T-helper 2 cell treated with Interferon-gamma antibody and Interleukin-4, amounts not matched to agents 100 ng/mL and 5 ng/mL, for 36 hours (primary cell): Measurements from ENCODE around the gene TMEM245. TPM values are rescaled to one million over a fixed set of nuclear protein-coding genes. Genes with fewer than 3 reads are reported as not detected.
"Not testable (repeated sequence)": the region's sequence is repeated elsewhere in the genome, so short reads cannot be mapped to it uniquely, and the experiment has no call there.

Source experiments
- intact Hi-C: fragments of 100-400 bp; cut with micrococcal nuclease; formaldehyde crosslinking; loops from one replicate; pipeline ENCODE4 v1.15.1; 2023
- total RNA-seq: library from RNA; stranded (reverse); gene quantifications from 2 replicates; pipeline ENCODE4 v1.2.3, GENCODE V29; 2022

The TMEM245 gene
- total RNA-seq, 1 donor from 2014 or later: 33.5 TPM

DNA sequence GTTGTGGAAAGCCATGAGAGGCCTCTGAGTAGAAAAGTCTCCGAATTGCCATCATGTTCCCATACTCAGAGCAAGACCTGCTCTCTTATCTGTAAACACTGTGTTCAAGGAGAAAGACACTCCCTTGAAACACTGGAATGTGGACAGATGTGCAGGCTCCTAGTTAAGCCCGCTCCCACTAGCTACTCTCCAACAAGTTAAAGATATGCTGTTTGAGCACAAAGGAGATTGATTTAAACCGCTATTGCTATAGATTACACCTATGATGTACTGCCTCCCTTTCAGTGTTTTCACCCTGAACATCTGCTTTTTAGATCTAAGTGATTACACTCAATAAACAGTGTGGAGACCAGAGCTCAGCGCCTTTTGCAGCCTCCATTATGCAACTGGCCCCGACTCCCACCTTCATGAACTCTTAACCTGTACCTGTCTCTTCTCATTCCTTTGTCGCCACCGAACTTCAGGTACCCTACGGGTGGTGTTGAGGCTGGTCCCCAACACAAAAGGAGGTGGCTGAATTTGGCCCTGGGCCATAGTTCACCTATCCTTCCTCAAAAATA is 47.5 kb downstream of the TMEM245 start:
- intact Hi-C loops: no loop called here

DNA sequence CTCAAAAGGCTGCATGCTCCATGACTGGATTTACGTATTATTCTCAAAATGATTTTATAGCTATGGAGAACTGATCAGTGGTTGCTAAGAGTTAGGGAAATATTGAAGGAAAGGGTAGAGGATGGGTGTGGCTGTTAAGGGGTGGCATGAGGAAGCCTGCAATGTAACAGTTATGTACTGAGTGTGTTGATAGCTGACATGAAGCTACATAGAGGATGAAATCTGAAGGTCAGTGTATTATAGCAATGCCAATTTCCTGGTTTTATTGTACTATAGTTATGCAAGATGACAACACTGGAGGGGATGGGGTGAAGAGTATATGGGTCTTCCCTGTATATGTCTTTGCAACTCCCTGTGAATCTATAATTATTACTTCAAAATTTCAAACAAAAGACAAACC is 51.0 kb downstream of the TMEM245 start:
- intact Hi-C loops: no loop called here

DNA sequence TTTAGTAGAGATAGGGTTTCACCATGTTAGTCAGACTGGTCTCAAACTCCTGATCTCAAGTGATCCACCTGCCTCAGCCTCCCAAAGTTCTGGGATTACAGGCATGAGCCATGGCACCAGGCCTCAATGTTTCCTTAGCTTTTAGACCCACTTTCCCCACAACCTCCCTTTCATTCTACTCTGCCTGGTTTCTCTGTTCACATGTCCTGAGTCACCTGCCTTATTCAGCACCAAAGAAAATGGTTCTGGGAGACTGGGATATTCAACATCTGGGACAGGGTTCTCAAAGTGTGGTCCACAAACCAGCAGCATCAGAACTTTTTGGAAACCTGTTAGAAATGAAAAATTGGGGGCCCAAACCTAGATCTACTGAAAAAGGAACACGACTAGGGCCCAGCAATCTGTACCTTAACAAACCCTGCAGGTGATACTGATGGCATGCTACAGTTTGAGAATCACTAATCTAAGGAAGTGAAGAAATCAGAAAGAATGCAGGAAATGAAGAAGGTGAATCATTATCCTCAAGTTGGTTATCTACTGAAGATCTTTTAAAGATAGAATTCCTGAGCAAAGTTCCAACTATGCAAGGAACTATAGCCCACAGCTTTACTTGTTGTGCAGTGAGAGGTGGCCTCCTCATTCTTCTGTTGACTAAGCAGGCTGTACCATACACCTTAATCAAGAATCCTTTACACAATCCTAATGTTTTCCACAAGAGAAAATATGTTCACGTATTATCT is 54.6 kb downstream of the TMEM245 start:
- intact Hi-C loops: no loop called here

DNA sequence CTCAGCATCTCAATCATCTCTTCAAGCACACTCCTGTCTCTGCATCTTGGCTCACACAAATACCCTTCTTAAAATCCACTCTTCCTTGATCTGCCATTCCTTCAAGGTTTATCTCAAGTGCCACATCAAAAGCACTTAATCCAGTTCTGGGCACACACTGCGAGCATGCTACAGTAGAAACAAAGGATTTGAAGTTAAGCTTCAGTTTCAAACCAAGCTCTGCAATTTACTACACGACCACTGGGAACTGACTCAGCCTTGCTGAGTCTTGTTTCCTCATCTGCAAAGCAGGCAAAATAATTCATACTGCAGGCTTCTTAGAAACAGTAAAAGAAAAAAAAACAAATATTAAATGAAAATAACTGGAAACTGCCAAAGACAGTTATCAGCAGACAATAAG is 56.0 kb downstream of the TMEM245 start:
- intact Hi-C loops: no loop called here

DNA sequence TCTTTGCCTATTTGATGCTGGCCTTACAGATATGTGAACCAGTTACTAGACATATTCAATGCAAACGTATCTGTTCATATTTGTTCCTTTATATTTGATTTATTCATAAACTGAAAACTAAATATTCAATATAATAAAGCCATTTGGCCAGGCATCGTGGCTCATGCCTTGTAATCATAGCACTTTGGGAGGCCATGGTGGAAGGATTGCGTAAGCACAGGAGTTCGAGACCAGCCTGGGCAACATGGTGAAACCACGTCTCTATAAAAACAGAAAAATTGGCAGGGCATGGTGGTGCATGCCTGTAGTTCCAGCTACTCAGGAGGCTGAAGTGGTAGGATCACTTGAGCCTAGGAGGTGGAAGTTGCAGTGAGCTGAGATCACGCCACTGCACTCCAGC is 57.2 kb downstream of the TMEM245 start:
- intact Hi-C loops: no loop called here

DNA sequence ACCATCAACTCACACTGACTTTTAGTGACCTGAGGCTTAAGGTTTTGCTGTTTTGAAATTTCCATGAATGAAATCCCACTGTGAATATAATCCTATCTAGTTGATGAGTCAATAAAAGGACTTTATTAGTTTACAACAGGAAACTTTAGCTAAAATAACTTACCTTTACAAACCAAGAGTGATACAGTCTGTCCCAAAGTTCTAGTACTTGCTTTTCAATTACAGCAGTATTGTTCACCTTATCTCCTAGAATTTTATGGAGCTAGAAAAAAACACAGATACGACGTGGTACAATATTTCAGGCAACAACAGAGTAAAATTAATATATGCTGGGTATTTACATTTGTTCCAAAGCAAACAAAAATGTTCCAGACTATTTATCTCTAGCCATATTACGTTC is 59.6 kb downstream of the TMEM245 start:
- intact Hi-C loops: no loop called here

DNA sequence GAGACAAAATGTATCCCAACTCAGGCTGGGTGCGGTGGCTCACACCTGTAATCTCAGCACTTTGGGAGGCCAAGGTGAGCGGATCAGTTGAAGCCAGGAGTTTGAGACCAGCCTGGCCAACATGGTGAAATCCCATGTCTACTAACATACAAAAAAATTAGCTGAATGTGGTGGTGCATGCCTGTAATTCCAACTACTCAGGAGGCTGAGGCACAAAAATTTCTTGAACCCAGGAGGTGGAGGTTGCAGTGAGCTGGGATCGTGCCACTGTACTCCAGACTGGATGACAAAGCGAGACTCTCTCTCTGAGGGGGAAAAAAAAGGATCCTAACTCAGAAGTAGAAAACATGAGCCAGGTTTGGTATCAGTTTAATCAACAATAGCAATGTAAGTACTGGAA is 66.6 kb downstream of the TMEM245 start:
- intact Hi-C loops: not testable (repeated sequence)

DNA sequence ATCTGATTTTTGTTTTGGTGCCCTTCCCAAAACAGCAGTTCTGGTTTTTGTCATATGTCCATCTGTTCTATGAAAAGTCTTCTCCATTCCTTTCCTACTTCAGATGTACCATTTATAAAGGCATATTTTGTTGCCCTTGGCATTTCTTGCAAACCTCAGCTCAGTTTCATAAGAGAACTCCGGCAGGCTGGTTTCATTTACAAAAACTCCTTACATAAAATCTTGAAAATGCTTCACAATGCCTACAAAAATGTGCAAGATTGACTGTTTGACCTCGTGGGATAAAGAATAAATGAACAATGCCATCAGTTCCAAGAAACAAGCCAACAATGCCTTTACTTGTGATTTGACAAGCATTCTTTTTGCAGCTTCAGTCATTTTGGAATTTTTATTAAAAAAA is 67.3 kb downstream of the TMEM245 start:
- intact Hi-C loops: no loop called here

DNA sequence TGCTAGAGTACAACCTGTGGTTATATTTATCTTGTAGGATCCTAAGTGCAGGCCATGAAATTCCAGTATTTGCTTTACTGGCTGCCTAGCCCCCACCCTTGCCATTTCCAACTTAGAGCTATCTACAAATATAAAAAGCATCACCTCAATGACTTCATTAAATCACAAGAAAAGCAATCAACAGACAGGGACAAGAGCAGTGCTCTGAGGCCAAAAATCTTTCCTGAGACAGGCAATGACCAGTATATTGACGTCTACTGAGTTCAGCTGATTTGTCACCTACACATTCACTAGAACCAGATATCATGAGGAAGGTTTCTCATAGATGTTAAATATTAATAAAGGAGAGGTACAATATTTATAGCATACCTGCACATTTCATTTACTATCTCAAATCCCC is 68.0 kb downstream of the TMEM245 start:
- intact Hi-C loops: no loop called here

DNA sequence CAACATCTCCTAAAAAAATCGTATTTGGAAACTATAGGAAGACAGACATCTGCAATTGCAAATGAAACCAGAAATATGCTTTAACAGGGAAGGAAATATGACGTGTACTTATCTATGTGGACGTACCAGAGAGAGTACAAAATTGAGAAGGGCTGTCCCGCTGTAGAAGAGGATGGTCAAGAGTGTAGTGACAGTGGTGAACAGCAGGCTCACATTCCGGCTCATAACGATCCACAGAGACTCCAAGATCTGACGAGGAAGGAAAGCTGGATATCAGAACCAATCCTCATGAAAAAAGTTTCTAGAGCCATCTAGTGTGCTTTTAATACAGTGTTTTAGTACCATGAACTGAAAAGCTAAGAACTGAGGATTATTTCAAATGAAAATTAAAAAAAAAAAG is 69.3 kb downstream of the TMEM245 start:
- intact Hi-C loops: no loop called here

DNA sequence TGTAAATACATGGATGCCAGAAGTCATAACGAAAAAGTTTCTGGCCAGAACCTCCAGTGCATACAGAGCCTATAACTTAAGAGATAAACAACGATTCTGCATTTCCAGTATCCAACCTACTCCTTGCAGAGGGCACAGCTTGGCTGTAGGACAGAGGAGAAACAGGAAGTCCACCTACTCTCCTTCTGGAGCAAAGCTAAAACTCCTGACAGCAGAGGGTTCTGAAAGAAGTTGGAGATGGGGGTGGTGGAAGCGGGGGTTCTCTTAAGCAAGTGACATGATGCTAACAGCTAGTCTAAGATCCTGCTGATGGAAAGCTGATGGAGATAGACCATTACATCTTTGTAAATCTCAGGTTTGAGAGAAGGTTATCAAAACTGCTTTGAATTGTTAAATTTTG is 70.9 kb downstream of the TMEM245 start:
- intact Hi-C loops: loop anchor here (5.0 kb wide), 1 partner anchor 68 kb away; the partner anchor contains the start of gene TMEM245

DNA sequence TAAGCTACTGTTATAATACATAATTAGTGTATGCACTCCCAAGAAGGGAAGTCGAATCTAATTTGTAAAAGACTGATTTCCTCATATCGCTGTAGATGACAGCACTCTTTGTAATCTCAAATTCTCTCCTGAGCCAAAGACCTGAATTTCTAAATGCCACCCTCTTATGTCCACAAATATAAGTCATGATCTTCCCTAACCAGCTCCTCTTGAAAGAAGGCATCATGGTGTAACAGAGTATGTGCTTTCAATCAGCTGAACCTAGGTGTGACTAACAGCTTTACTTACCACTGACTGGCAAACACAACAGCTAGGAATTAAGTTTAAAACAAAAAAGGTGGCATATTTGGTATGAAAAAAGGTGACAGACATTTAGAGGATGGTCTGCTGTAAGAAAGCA is 72.5 kb downstream of the TMEM245 start:
- intact Hi-C loops: loop anchor here (5.0 kb wide), 1 partner anchor 70 kb away; the partner anchor contains the start of gene TMEM245

DNA sequence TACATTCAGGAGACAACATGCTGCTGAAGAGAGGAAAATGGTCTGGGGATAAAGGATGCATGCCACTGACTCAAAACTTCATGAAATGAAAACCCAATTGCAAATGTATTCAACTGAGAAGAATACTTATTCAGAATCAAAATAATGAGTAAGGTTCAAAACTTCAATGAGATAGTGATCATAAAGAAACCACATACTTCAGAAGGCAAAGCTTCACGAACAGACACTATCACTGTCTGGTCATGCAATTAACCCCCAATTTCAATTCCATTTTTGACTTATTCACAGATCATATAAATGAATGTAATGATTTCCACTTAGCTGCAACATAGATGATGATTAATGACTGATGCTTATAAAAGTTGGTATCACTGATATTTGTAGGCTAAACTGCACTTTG is 73.4 kb downstream of the TMEM245 start:
- intact Hi-C loops: loop anchor here (5.0 kb wide), 1 partner anchor 71 kb away; the partner anchor contains the start of gene TMEM245

DNA sequence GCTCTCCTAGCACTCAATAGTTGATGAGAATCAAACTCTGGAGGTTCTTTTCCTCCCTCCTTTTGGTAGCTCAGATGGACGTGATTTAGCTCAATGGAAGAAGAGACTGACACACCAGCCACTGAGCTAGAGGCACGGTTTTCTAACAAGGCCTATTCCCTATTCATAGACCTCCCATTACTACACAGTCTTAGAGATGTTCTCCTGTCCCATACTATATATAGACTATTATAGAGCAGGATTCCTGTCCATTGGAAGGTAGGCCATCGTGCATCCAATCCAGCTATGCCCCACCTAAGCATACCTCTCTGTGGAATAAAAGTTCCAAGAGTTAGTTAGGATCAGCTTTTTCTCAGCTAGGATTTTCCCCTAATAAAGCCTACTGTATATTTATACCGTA is 76.2 kb downstream of the TMEM245 start:
- intact Hi-C loops: no loop called here

DNA sequence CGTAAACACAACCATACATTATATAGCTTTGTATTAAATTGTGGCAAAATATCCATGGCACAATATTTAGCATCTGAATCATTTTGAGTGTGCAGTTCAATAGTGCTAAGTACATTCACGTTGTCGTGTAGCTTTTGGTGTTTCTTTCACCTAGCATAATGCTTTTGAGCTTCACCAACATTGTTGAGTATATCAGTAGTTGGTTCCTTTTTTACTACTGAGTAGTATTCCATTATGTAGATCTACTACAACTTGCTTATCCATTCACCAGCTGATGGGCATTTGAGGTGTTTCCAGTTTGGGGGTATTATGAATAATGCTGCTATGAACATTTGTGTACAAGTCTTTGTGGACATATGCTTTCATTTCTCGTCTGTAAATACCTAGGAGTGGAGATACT is 79.2 kb downstream of the TMEM245 start:
- intact Hi-C loops: no loop called here

DNA sequence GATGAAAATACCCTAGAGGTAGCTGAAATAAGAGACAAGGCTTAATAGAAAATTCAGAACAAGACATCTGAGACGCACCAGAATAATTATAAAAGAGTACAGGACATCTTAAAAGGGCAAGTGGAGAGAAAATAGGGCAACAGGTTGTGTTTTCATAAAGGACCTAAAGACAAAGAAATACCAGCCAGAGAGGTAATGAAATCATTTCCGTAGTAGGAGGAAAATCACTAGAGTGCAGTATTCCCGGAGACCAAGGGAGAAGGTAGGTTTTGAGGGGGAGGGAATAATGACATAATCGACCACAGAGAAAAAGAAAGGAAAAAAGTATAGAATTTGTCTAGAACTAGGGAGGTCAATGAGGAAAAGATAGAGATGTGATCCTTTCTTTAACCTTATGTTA is 80.2 kb downstream of the TMEM245 start:
- intact Hi-C loops: no loop called here

DNA sequence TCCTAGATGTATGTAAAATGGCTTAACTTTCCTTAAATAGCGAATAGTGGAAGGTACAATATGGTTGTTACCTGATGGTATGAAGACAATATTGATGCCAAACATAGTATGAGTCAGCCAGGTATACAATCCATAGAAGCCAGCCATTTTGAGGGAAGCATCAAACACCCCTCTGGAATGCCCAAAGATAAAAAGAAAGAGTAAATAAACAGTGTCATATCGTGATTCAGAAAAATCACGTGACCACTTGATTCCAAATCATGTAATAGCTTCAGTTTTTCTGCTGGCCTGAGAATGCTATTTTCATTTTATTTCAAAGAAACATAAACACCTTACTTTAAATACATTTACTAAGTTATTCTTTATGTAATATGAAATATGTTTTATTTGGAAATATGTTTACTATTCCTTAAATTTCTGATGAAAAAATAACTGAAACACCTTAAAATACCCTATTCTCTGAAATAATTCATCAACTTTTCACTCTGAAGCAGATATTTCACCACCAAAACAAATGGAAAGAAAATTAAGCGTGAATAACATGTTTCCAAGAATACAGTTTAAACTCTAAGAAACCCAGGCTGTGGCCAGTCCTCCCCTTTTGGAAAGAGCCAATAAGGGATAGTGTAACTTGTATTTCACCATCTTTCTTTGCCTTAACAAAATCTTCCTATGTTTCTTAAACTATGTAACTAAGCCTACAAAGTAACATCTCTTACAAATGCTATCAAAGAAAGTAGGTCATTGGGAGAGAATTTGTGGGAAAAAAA is 81.6 kb downstream of the TMEM245 start:
- intact Hi-C loops: no loop called here

DNA sequence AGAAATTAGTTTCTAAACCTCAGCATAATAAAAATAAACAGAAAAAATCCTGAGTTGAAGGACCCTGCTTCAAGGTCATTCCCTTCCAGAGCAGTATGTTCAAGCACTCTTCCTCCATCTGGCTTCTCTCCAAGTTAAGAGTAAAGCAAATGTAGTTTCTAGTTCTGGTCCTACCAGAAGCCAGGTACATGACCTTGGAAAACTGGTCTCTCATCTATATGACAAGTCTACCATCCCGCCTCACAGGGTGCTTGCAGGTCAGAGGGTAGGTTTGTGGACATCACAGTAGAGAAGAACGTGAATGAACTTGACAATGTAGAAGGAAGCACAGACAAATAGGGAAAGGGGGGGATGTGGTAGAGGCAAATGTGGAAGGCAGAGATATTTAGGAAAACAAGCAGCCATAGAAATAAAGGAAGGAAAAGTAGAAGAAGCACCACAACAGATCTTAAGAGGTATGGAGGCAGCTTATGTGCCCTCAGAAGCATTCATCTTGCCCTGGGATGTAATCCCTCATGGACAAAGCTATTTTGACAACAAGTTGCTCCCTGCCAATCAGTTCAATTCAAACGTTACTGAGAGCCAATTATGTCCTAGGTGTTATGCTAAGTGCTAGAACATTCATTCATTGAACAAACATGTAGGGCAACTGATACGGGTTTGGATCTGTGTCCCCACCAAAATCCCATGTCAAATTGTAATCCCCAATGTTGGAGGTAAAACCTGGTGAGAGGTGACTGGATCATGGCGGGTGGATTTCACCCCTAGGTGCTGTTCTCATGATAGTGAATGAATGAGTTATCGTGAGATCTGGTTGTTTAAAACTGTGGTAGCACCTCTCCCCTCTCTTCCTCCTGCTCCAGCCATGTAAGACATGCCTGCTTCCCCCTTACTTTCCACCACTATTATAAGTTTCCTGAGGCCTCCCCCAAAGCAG is 82.7 kb downstream of the TMEM245 start:
- intact Hi-C loops: no loop called here

DNA sequence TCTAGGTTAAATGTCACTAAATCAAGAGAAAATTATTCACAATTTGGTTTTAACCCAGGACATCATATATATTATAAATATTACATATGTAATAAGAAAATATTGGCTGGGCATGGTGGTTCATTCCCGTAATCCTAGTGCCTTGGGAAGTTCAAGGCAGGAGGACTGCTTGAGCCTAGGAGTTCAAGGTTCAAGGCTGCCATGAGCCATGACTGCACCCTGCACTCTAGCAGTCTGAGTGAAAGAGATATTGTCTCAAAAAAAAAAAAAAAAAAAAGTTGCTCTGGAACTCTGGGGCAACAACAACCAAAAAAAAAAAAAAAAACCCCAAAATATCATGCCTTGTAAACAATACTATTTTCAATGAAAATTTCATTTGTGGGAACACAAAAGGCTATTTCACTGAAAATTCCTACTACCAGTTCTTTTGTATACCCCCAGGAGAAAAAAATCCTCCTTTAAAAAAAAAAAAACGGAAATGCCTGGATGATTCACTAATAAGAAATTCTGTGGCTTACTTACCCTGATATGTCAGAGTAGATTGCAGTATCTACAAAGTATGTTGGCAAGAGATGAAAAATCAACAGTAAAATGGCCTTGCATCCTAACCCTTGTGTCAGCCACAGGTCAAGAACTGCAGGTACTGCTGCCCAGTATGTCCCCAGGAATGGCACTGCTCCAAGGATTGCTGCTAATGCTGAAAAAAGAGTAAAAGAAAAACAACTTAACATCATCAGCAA is 83.9 kb downstream of the TMEM245 start:
- intact Hi-C loops: no loop called here

DNA sequence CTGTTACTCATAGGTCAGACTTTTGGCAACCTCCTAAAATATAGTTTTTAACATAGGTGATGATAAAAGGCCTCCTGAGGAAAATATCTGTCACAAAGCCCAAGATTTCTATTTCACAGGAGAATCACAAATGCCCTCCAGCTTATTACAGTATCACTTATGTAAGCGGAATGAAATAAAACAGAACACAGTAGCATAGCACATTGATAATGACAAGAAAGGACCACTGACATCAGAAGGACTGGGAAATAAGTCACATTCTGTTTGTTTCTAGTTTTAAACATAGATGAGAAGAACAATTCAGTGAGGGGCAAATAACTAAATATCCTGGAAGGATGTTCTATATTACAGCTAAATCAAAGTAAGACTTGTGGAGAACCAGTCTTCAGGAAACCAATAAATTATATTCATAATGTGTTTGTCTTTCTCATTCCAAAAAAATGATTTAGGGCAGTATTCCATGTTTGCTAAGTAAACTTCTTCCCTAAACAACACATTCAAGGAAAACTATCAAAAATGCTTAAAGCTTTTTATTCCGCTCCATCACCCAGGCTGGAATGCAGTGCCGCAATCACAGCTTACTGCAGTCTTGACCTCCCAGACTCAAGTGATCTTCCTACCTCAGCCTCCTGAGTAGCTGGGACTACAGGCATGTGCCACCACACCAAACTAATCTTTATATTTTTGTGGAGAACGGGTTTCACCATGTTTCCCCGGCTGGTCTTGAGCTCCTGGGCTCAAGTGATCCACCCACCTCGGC is 85.6 kb downstream of the TMEM245 start:
- intact Hi-C loops: no loop called here
